HEK293 (cell line): ENCODE measurements around the gene LMNA.

ENCODE experiments used
- CTCF ChIA-PET: fragments of 350-600 bp; formaldehyde crosslinking; extraction: SDS; loops from one replicate; lab custom pipeline; 2021; ENCODE audit warnings: antibody characterized with exemption; lab: Yijun Ruan, JAX
- POLR2A ChIA-PET: fragments of 300-600 bp; formaldehyde crosslinking; extraction: SDS; loops from one replicate; lab custom pipeline; 2020; ENCODE audit warnings: antibody characterized with exemption, inconsistent platforms; lab: Yijun Ruan, JAX
- H3K27ac ChIP-seq: fragments of 200-500 bp; sonication (Bioruptor generic); 2 replicates; pipeline ENCODE4 v1.5.1; 2014; ENCODE audit warnings: low read depth, low read length, control low read depth, inconsistent platforms; ENCODE audit errors: extremely low read depth
- H3K36me3 ChIP-seq, 2 experiments: fragments of 200-500 bp in 1 of 2; sonication (Bioruptor generic) in 1 of 2; 1 replicate in 1 of 2; 2 replicates in 1 of 2; pipeline ENCODE4 v1.5.1; 2014 to 2017; ENCODE audit warnings: inconsistent platforms in 2 of 2, low read length in 2 of 2; ENCODE audit not compliant: control insufficient read depth in 2 of 2, insufficient read depth in 1 of 2
- H3K4me1 ChIP-seq: fragments of 200-500 bp; sonication (Bioruptor generic); 2 replicates; pipeline ENCODE4 v1.5.1; 2014; ENCODE audit warnings: mild to moderate bottlenecking, low read length, inconsistent platforms; ENCODE audit not compliant: control insufficient read depth, insufficient read depth
- H3K4me3 ChIP-seq: 2 replicates; pipeline ENCODE4 v1.5.1; 2011; ENCODE audit warnings: low read depth, mild to moderate bottlenecking, control low read depth, low read length, moderate library complexity
- H3K9me3 ChIP-seq: fragments of 200-500 bp; sonication (Bioruptor generic); 2 replicates; pipeline ENCODE4 v1.5.1; 2014; ENCODE audit warnings: low read depth, low read length, inconsistent platforms; ENCODE audit not compliant: control insufficient read depth, insufficient read depth
- ELK4 ChIP-seq: IDR thresholded peaks from 2 replicates; pipeline ENCODE4 v1.6.1; 2011; ENCODE audit warnings: mild to moderate bottlenecking, low read depth, low read length, borderline replicate concordance
- FEZF1 ChIP-seq: fragments of 450-650 bp; formaldehyde crosslinking; IDR thresholded peaks from 2 replicates; pipeline ENCODE4 v1.5.1; 2016; ENCODE audit warnings: missing biosample characterization, missing genetic modification characterization
- KLF8 ChIP-seq: fragments of 450-650 bp; formaldehyde crosslinking; IDR thresholded peaks from 2 replicates; pipeline ENCODE4 v1.5.1; 2016; ENCODE audit warnings: missing biosample characterization, missing genetic modification characterization
- KLF9 ChIP-seq: fragments of 450-650 bp; formaldehyde crosslinking; IDR thresholded peaks from 2 replicates; pipeline ENCODE4 v1.5.1; 2016; ENCODE audit warnings: missing biosample characterization, missing genetic modification characterization, low read depth
- PRDM10 ChIP-seq: fragments of 450-650 bp; formaldehyde crosslinking; IDR thresholded peaks from 2 replicates; pipeline ENCODE4 v1.5.1; 2016; ENCODE audit warnings: missing biosample characterization, missing genetic modification characterization
- ZNF10 ChIP-seq: fragments of 450-650 bp; formaldehyde crosslinking; IDR thresholded peaks from 2 replicates; pipeline ENCODE4 v1.5.1; 2017; ENCODE audit warnings: missing biosample characterization, missing genetic modification characterization
- ZNF174 ChIP-seq: fragments of 450-650 bp; formaldehyde crosslinking; IDR thresholded peaks from 2 replicates; pipeline ENCODE4 v1.5.0; 2017; ENCODE audit warnings: missing biosample characterization, mild to moderate bottlenecking, missing genetic modification characterization
- ZNF184 ChIP-seq: fragments of 450-650 bp; IDR thresholded peaks from 2 replicates; pipeline ENCODE4 v1.5.1; 2018; ENCODE audit warnings: missing biosample characterization, mild to moderate bottlenecking, missing genetic modification characterization
- ZNF311 ChIP-seq: fragments of 450-650 bp; formaldehyde crosslinking; IDR thresholded peaks from 2 replicates; pipeline ENCODE4 v1.5.1; 2017; ENCODE audit warnings: missing biosample characterization, missing genetic modification characterization, borderline replicate concordance
- ZNF362 ChIP-seq: fragments of 450-650 bp; formaldehyde crosslinking; IDR thresholded peaks from 2 replicates; pipeline ENCODE4 v1.5.1; 2016; ENCODE audit warnings: missing biosample characterization, missing genetic modification characterization
- ZNF558 ChIP-seq: fragments of 450-650 bp; formaldehyde crosslinking; IDR thresholded peaks from 2 replicates; pipeline ENCODE4 v1.5.1; 2016; ENCODE audit warnings: missing biosample characterization, missing genetic modification characterization
- ZNF600 ChIP-seq: fragments of 450-650 bp; formaldehyde crosslinking; IDR thresholded peaks from 2 replicates; pipeline ENCODE4 v1.5.1; 2016; ENCODE audit warnings: missing biosample characterization, missing genetic modification characterization
- ZNF658 ChIP-seq: fragments of 450-650 bp; formaldehyde crosslinking; IDR thresholded peaks from 2 replicates; pipeline ENCODE4; 2016; ENCODE audit warnings: missing biosample characterization, missing genetic modification characterization
- TF ChIP-seq, protein P1 (sequence below): fragments of 450-650 bp; formaldehyde crosslinking; IDR thresholded peaks from 2 replicates; pipeline ENCODE4 v1.5.1; 2016; ENCODE audit warnings: missing biosample characterization, missing genetic modification characterization
- TF ChIP-seq, protein P2 (sequence below): fragments of 450-650 bp; formaldehyde crosslinking; conservative IDR thresholded peaks from 2 replicates; pipeline ENCODE4 v1.5.1; 2016; ENCODE audit warnings: low read depth, missing biosample characterization, missing genetic modification characterization
- TF ChIP-seq, protein P3 (sequence below): fragments of 450-650 bp; formaldehyde crosslinking; IDR thresholded peaks from 2 replicates; pipeline ENCODE4 v1.5.1; 2016; ENCODE audit warnings: missing biosample characterization, missing genetic modification characterization

Gene LMNA

GRCh38 chr1:156076609-156077429, 37.7 kb upstream of the LMNA start:
- Histone ChIP-seq H3K36me3 (peaks cover 0 to 26% of the 10 kb centered on the region in 2 experiments; a peak in 1 of 3 replicates), H3K4me1 (peaks cover 10% of the 10 kb centered on the region), H3K4me3 (no peak overlapping the region), H3K9me3 (no peaks in the 10 kb centered on the region), H3K27ac (no peak overlapping the region)
- CTCF ChIA-PET, result interaction anchor here (0.7 kb wide), 1 partner anchor 67 kb away, joined by 3 read pairs; no protein-coding TSS in a partner anchor
- POLR2A ChIA-PET, result no interaction called here
- no peak for TF ChIP-seq ZNF10
- TF ChIP-seq KLF9 (tag by site-specific recombination), result peak; percentile 43; the same call in 1 of the 2 replicates
- TF ChIP-seq, protein P1, sequence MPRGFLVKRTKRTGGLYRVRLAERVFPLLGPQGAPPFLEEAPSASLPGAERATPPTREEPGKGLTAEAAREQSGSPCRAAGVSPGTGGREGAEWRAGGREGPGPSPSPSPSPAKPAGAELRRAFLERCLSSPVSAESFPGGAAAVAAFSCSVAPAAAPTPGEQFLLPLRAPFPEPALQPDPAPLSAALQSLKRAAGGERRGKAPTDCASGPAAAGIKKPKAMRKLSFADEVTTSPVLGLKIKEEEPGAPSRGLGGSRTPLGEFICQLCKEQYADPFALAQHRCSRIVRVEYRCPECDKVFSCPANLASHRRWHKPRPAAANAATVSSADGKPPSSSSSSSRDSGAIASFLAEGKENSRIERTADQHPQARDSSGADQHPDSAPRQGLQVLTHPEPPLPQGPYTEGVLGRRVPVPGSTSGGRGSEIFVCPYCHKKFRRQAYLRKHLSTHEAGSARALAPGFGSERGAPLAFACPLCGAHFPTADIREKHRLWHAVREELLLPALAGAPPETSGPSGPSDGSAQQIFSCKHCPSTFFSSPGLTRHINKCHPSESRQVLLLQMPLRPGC, result no peak
- TF ChIP-seq PRDM10 (tag by site-specific recombination), result no peak
- TF ChIP-seq ZNF174 (tag by site-specific recombination), result no peak
- no peak for TF ChIP-seq ZNF184 (tag by site-specific recombination)
- TF ChIP-seq, protein P2, sequence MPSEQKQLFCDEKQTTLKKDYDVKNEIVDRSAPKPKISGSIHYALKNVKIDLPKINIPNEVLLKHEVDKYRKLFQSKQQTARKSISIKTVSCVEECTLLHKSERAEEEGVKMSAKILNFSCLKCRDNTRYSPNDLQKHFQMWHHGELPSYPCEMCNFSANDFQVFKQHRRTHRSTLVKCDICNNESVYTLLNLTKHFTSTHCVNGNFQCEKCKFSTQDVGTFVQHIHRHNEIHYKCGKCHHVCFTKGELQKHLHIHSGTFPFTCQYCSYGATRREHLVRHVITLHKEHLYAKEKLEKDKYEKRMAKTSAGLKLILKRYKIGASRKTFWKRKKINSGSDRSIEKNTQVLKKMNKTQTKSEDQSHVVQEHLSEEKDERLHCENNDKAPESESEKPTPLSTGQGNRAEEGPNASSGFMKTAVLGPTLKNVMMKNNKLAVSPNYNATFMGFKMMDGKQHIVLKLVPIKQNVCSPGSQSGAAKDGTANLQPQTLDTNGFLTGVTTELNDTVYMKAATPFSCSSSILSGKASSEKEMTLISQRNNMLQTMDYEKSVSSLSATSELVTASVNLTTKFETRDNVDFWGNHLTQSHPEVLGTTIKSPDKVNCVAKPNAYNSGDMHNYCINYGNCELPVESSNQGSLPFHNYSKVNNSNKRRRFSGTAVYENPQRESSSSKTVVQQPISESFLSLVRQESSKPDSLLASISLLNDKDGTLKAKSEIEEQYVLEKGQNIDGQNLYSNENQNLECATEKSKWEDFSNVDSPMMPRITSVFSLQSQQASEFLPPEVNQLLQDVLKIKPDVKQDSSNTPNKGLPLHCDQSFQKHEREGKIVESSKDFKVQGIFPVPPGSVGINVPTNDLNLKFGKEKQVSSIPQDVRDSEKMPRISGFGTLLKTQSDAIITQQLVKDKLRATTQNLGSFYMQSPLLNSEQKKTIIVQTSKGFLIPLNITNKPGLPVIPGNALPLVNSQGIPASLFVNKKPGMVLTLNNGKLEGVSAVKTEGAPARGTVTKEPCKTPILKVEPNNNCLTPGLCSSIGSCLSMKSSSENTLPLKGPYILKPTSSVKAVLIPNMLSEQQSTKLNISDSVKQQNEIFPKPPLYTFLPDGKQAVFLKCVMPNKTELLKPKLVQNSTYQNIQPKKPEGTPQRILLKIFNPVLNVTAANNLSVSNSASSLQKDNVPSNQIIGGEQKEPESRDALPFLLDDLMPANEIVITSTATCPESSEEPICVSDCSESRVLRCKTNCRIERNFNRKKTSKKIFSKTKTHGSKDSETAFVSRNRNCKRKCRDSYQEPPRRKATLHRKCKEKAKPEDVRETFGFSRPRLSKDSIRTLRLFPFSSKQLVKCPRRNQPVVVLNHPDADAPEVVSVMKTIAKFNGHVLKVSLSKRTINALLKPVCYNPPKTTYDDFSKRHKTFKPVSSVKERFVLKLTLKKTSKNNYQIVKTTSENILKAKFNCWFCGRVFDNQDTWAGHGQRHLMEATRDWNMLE (tag by site-specific recombination), result no peak
- peak; percentile 16; the same call in 1 of the 2 replicates for TF ChIP-seq ZNF600
- no peak for TF ChIP-seq ZNF362 (tag by site-specific recombination)
- TF ChIP-seq KLF8 (tag by site-specific recombination), result 0 out of 2 replicates have a peak, but pooled peaks have one; percentile 32

GRCh38 chr1:156077430-156077760, 37.1 kb upstream of the LMNA start:
- Histone ChIP-seq H3K4me1 (peaks cover 10% of the 10 kb centered on the region), H3K4me3 (no peak overlapping the region), H3K36me3 (peaks cover 0 to 26% of the 10 kb centered on the region in 2 experiments; a peak in 1 of 3 replicates), H3K9me3 (no peaks in the 10 kb centered on the region), H3K27ac (no peak overlapping the region)
- ChIA-PET POLR2A (no interaction called here), CTCF (interaction anchor here (2.8 kb wide), 1 partner anchor 10 kb away, joined by 13 read pairs; no protein-coding TSS in a partner anchor)
- TF ChIP-seq ZNF658 (tag by site-specific recombination) (no peak), ZNF311 (no peak), ZNF558 (tag by site-specific recombination) (no peak), ELK4 (no peak), FEZF1 (tag by site-specific recombination) (no peak)
- TF ChIP-seq, protein P3, sequence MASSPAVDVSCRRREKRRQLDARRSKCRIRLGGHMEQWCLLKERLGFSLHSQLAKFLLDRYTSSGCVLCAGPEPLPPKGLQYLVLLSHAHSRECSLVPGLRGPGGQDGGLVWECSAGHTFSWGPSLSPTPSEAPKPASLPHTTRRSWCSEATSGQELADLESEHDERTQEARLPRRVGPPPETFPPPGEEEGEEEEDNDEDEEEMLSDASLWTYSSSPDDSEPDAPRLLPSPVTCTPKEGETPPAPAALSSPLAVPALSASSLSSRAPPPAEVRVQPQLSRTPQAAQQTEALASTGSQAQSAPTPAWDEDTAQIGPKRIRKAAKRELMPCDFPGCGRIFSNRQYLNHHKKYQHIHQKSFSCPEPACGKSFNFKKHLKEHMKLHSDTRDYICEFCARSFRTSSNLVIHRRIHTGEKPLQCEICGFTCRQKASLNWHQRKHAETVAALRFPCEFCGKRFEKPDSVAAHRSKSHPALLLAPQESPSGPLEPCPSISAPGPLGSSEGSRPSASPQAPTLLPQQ (tag by site-specific recombination), result no peak
